H1 (cell line): Measurements from ENCODE around the gene CADPS. TPM values are rescaled to one million over a fixed set of nuclear protein-coding genes. Genes with fewer than 3 reads are reported as not detected.

Source experiments
- CTCF ChIA-PET: fragments of 300-600 bp; sonication (Branson Sonifier 250); formaldehyde crosslinking; loops from one replicate; lab custom pipeline; 2021; ENCODE audit not compliant: partially characterized antibody; lab: Charles Lee
- POLR2A ChIA-PET: fragments of 300-600 bp; sonication (Branson Sonifier 250); formaldehyde crosslinking; loops from one replicate; lab custom pipeline; 2021; ENCODE audit warnings: inconsistent platforms; ENCODE audit not compliant: partially characterized antibody; lab: Charles Lee
- DNase-seq, 2 experiments: peaks; one replicate each; pipeline versions ENCODE4 v3.0.0 to v3.0.0-alpha.2; 2010 to 2022; ENCODE audit warnings: low spot score in 2 of 2, low read depth in 1 of 2, mixed read lengths in 1 of 2
- FAIRE-seq: peaks from 2 replicates; lab custom pipeline; 2011; peaks lifted over from hg19 to GRCh38; lab: Jason Lieb, UNC
- H2AFZ ChIP-seq: 2 replicates; pipeline ENCODE4 v1.8.1; 2012; ENCODE audit warnings: low read length, inconsistent platforms
- H2AK5ac ChIP-seq: 2 replicates; pipeline ENCODE4 v1.6.1; 2013; ENCODE audit warnings: low read depth, low read length
- H2BK120ac ChIP-seq: replicated peaks from 2 replicates; pipeline ENCODE3; 2013; ENCODE audit warnings: low read depth, low read length, inconsistent platforms
- H2BK12ac ChIP-seq: 2 replicates; pipeline ENCODE4 v1.6.1; 2013; ENCODE audit warnings: low read depth, low read length
- H2BK15ac ChIP-seq: 2 replicates; pipeline ENCODE4 v1.6.1; 2013; ENCODE audit warnings: low read length
- H2BK20ac ChIP-seq: 2 replicates; pipeline ENCODE4 v1.6.1; 2013; ENCODE audit warnings: low read length
- H2BK5ac ChIP-seq: 2 replicates; pipeline ENCODE4 v1.6.1; 2013; ENCODE audit warnings: low read depth, low read length
- H3K14ac ChIP-seq: 2 replicates; pipeline ENCODE4 v1.6.1; 2013; ENCODE audit warnings: inconsistent platforms; ENCODE audit not compliant: insufficient read length
- H3K18ac ChIP-seq: 2 replicates; pipeline ENCODE4 v1.6.1; 2013; ENCODE audit warnings: low read length; ENCODE audit errors: extremely low read depth
- H3K23ac ChIP-seq: 2 replicates; pipeline ENCODE4 v1.6.1; 2013; ENCODE audit warnings: inconsistent platforms; ENCODE audit not compliant: insufficient read length
- H3K23me2 ChIP-seq: 2 replicates; pipeline ENCODE4 v1.6.1; 2013; ENCODE audit warnings: low read depth, low read length
- H3K27ac ChIP-seq: 2 replicates; pipeline ENCODE4 v1.6.1; 2011; ENCODE audit warnings: low read depth, low read length, inconsistent platforms
- H3K27me3 ChIP-seq, 4 experiments: replicated peaks in 1 of 4; 1 replicate in 1 of 4; 2 replicates in 3 of 4; pipeline versions ENCODE4 v1.6.1 to v1.8.1; 2011 to 2013; ENCODE audit warnings: low read length in 3 of 4, mild to moderate bottlenecking in 3 of 4, inconsistent platforms in 2 of 4, mixed read lengths in 2 of 4, moderate library complexity in 1 of 4; ENCODE audit not compliant: control insufficient read depth in 3 of 4, insufficient read depth in 3 of 4; ENCODE audit errors: extremely low read depth in 1 of 4
- H3K36me3 ChIP-seq, 4 experiments: 2 replicates each; pipeline versions ENCODE4 v1.6.1 to v1.8.1; 2011 to 2013; ENCODE audit warnings: mild to moderate bottlenecking in 4 of 4, low read length in 3 of 4, moderate library complexity in 2 of 4, control low read depth in 1 of 4, inconsistent platforms in 1 of 4; ENCODE audit not compliant: insufficient read depth in 4 of 4, control insufficient read depth in 2 of 4
- H3K4ac ChIP-seq: replicated peaks from 2 replicates; pipeline ENCODE3; 2013; ENCODE audit warnings: low read length, low read depth, mixed read lengths, inconsistent platforms; ENCODE audit not compliant: insufficient read length
- H3K4me1 ChIP-seq, 4 experiments: replicated peaks in 1 of 4; 1 replicate in 1 of 4; 2 replicates in 3 of 4; pipeline versions ENCODE4 v1.6.1 to v1.8.1; 2011 to 2013; ENCODE audit warnings: low read length in 3 of 4, inconsistent platforms in 2 of 4, mixed read lengths in 1 of 4; ENCODE audit not compliant: insufficient read depth in 4 of 4, control insufficient read depth in 3 of 4
- H3K4me2 ChIP-seq, 2 experiments: 2 replicates each; pipeline versions ENCODE4 v1.6.1 to v1.8.1; 2011 to 2013; ENCODE audit warnings: low read depth in 2 of 2, low read length in 2 of 2, control low read depth in 1 of 2, inconsistent platforms in 1 of 2, mild to moderate bottlenecking in 1 of 2; ENCODE audit not compliant: insufficient read depth in 1 of 2
- H3K4me3 ChIP-seq, 4 experiments: fragments of 200-600, 300-600 bp in 1 of 4; sonication (generic), shearing (Covaris generic), sonication (Bioruptor Twin) in 1 of 4; 2 replicates each; pipeline versions ENCODE4 v1.5.1 to v1.8.1; 2011 to 2016; ENCODE audit warnings: low read length in 4 of 4, low read depth in 3 of 4, control low read depth in 2 of 4, inconsistent platforms in 2 of 4, mild to moderate bottlenecking in 2 of 4, mixed read lengths in 1 of 4, moderate library complexity in 1 of 4; ENCODE audit not compliant: insufficient read depth in 2 of 4; ENCODE audit errors: extremely low read depth in 1 of 4
- H3K56ac ChIP-seq: replicated peaks from 2 replicates; pipeline ENCODE3; 2013; ENCODE audit warnings: low read depth, mild to moderate bottlenecking, mixed read lengths, low read length, inconsistent platforms; ENCODE audit not compliant: insufficient read length
- H3K79me1 ChIP-seq: 2 replicates; pipeline ENCODE4 v1.6.1; 2013; ENCODE audit warnings: low read depth, low read length, control low read depth
- H3K79me2 ChIP-seq, 2 experiments: 2 replicates each; pipeline versions ENCODE4 v1.6.1 to v1.8.1; 2012 to 2013; ENCODE audit warnings: low read length in 2 of 2, mild to moderate bottlenecking in 2 of 2, inconsistent platforms in 1 of 2; ENCODE audit not compliant: insufficient read depth in 2 of 2, control insufficient read depth in 1 of 2
- H3K9ac ChIP-seq, 4 experiments: replicated peaks in 1 of 4; 1 replicate in 1 of 4; 2 replicates in 3 of 4; pipeline versions ENCODE4 v1.6.1 to v1.8.1; 2011 to 2013; ENCODE audit warnings: low read depth in 3 of 4, low read length in 3 of 4, control low read depth in 2 of 4, mild to moderate bottlenecking in 2 of 4, moderate library complexity in 2 of 4, inconsistent platforms in 1 of 4; ENCODE audit errors: extremely low read depth in 1 of 4
- H3K9me3 ChIP-seq, 2 experiments: 2 replicates each; pipeline versions ENCODE4 v1.6.1 to v1.8.1; 2012 to 2013; ENCODE audit warnings: mild to moderate bottlenecking in 2 of 2, moderate library complexity in 2 of 2, control low read depth in 1 of 2, inconsistent platforms in 1 of 2, low read depth in 1 of 2, low read length in 1 of 2, mixed read lengths in 1 of 2; ENCODE audit not compliant: insufficient read depth in 2 of 2
- H4K20me1 ChIP-seq, 2 experiments: replicated peaks in 1 of 2; 2 replicates each; pipeline versions ENCODE3 to v1.8.1; 2011 to 2013; ENCODE audit warnings: inconsistent platforms in 2 of 2, low read length in 2 of 2, mild to moderate bottlenecking in 1 of 2; ENCODE audit not compliant: insufficient read depth in 2 of 2, control insufficient read depth in 1 of 2
- H4K5ac ChIP-seq: 2 replicates; pipeline ENCODE4 v1.6.1; 2013; ENCODE audit warnings: low read length, low read depth, mixed read lengths, inconsistent platforms; ENCODE audit not compliant: insufficient read length
- H4K8ac ChIP-seq: 2 replicates; pipeline ENCODE4 v1.8.0; 2013; ENCODE audit warnings: mild to moderate bottlenecking, moderate library complexity, low read length, inconsistent platforms; ENCODE audit not compliant: insufficient read depth; ENCODE audit errors: extremely low read depth
- H4K91ac ChIP-seq: replicated peaks from 2 replicates; pipeline ENCODE3; 2013; ENCODE audit warnings: low read length, mixed read lengths, inconsistent platforms; ENCODE audit not compliant: insufficient read length
- BRCA1 ChIP-seq: IDR thresholded peaks from 2 replicates; pipeline ENCODE4 v1.6.1; 2012; ENCODE audit warnings: low read depth, low read length, improper control_type of control experiment
- CBX5 ChIP-seq: fragments of 300-800, 300-1000 bp; sonication (generic); IDR thresholded peaks from 2 replicates; pipeline ENCODE4 v1.7.1; 2016; ENCODE audit warnings: antibody characterized with exemption, low read length, low read depth
- EZH2 ChIP-seq: fragments of 200-600 bp; sonication (generic); IDR thresholded peaks from 2 replicates; pipeline ENCODE4 v1.7.1; 2012; ENCODE audit warnings: low read depth, mild to moderate bottlenecking, moderate library complexity, low read length, inconsistent platforms; ENCODE audit not compliant: severe bottlenecking
- GABPA ChIP-seq: IDR thresholded peaks from 2 replicates; pipeline ENCODE4 v1.6.1; 2011; ENCODE audit warnings: mild to moderate bottlenecking, low read length, moderate library complexity, borderline replicate concordance; ENCODE audit not compliant: insufficient read depth
- NANOG ChIP-seq: IDR thresholded peaks from 2 replicates; pipeline ENCODE4 v1.6.1; 2011; ENCODE audit warnings: low read length, low read depth, mild to moderate bottlenecking, inconsistent platforms; ENCODE audit not compliant: insufficient read depth, poor library complexity, severe bottlenecking
- PHF8 ChIP-seq: fragments of 200-600 bp; sonication (generic); conservative IDR thresholded peaks from 2 replicates; pipeline ENCODE4 v1.7.1; 2012; ENCODE audit warnings: low read depth, mild to moderate bottlenecking, inconsistent platforms, low read length, moderate library complexity
- POLR2A ChIP-seq, 2 experiments: IDR thresholded peaks; 1 replicate in 1 of 2; 2 replicates in 1 of 2; pipeline ENCODE4 v1.6.1; 2011; ENCODE audit warnings: low read depth in 2 of 2, low read length in 2 of 2, mild to moderate bottlenecking in 2 of 2; ENCODE audit errors: control extremely low read depth in 1 of 2
- POLR2AphosphoS5 ChIP-seq: IDR thresholded peaks from 2 replicates; pipeline ENCODE4 v1.6.1; 2011; ENCODE audit warnings: low read depth, low read length
- SP1 ChIP-seq: IDR thresholded peaks from 2 replicates; pipeline ENCODE4 v1.6.1; 2011; ENCODE audit warnings: low read depth, low read length
- TEAD4 ChIP-seq: IDR thresholded peaks from 2 replicates; pipeline ENCODE4 v1.6.1; 2012; ENCODE audit warnings: low read depth, low read length, inconsistent platforms, mixed read lengths
- USF2 ChIP-seq: IDR thresholded peaks from 2 replicates; pipeline ENCODE4 v1.6.1; 2011; ENCODE audit warnings: low read length, improper control_type of control experiment
- ZNF274 ChIP-seq: IDR thresholded peaks from 2 replicates; pipeline ENCODE4 v1.7.0; 2012; ENCODE audit warnings: low read length, borderline replicate concordance; ENCODE audit errors: extremely low read depth
- WGBS, 2 experiments: shearing (Covaris generic) in 1 of 2; methylation state at CpG; one replicate each; pipeline versions ENCODE4 v1.1.6 to v1.1.7; 2013 to 2015; ENCODE audit warnings: low lambda C conversion rate in 2 of 2, mixed read lengths in 2 of 2, inconsistent platforms in 1 of 2, low coverage in 1 of 2, missing lambda C conversion rate in 1 of 2; ENCODE audit not compliant: insufficient replicate concordance in 2 of 2, insufficient coverage in 1 of 2, insufficient read length in 1 of 2; ENCODE audit errors: extremely low coverage in 1 of 2, missing lambda C conversion rate in 1 of 2; 5-methylcytosine and 5-hydroxymethylcytosine counted together
- polyA plus RNA-seq, 7 experiments: library from polyadenylated mRNA; depleted of rRNA in 3 of 7; stranded (reverse) in 5 of 7; unstranded in 2 of 7; fragments of >200 nt in 5 of 7; fragments of 200-250 nt in 2 of 7; gene quantifications; 1 replicate in 5 of 7; 2 replicates in 1 of 7; 4 replicates in 1 of 7; pipeline versions ENCODE4 v1.2.1 to v1.2.3, GENCODE V29; 2011 to 2013; ENCODE audit warnings: missing spikeins in 2 of 7, mixed read lengths in 2 of 7
- total RNA-seq: library from RNA; stranded (reverse); fragmentation: NEBNext Ultra II Directional; extraction: Animal tissue kit (Norgen Biotek cat#: 25700); gene quantifications from 2 replicates; pipeline ENCODE4 v1.2.1, GENCODE V29; 2021

The CADPS gene
- total and polyA plus RNA-seq, 2 of the 8 experiments (the other 6 are each of a cell fraction or from before 2014, with no cell fraction given): 7.1 to 10.2 TPM

GRCh38 chr3:62601238-62602070 is 273.8 kb downstream of the CADPS start:
- no peak overlapping the region for H3K56ac ChIP-seq
- no peaks in the 10 kb centered on the region for H3K23me2 ChIP-seq
- no peak overlapping the region for H3K18ac ChIP-seq
- H3K79me2 ChIP-seq: no peaks in the 10 kb centered on the region
- no peaks in the 10 kb centered on the region for H3K36me3 ChIP-seq
- H4K20me1 ChIP-seq: no peaks in the 10 kb centered on the region
- DNase-seq (no peak), FAIRE-seq (no peak)
- no peak overlapping the region for H2BK5ac ChIP-seq
- H4K5ac ChIP-seq: no peak overlapping the region
- 89% methylated on average over 7 of the region's 7 CpGs; no CpG with 5 or more reads in 1 of the 2 experiments for WGBS, 2 experiments
- H4K91ac ChIP-seq: no peak overlapping the region
- POLR2A ChIA-PET: interaction anchor here (1.2 kb wide), 1 partner anchor 12 kb away, joined by 4 read pairs; no protein-coding TSS in a partner anchor
- no peak overlapping the region for H3K9ac ChIP-seq
- no peaks in the 10 kb centered on the region for H3K9me3 ChIP-seq
- H3K23ac ChIP-seq: no peak overlapping the region
- H3K27me3 ChIP-seq: no peaks in the 10 kb centered on the region
- no peaks in the 10 kb centered on the region for H3K4me1 ChIP-seq
- no peak overlapping the region for H2BK15ac ChIP-seq
- H3K4me2 ChIP-seq: no peak overlapping the region
- H4K8ac ChIP-seq: no peak overlapping the region
- no peaks in the 10 kb centered on the region for H3K79me1 ChIP-seq
- no peak overlapping the region for H2BK20ac ChIP-seq
- H2AFZ ChIP-seq: no peak overlapping the region
- CTCF ChIA-PET: interaction anchor here (1.0 kb wide), 1 partner anchor 12 kb away, joined by 4 read pairs; no protein-coding TSS in a partner anchor
- H3K27ac ChIP-seq: no peak overlapping the region
- H3K4me3 ChIP-seq: no peak overlapping the region
- H3K4ac ChIP-seq: no peak overlapping the region
- no peak overlapping the region for H3K14ac ChIP-seq
- H2BK12ac ChIP-seq: no peak overlapping the region
- H2BK120ac ChIP-seq: no peak overlapping the region
- no peak overlapping the region for H2AK5ac ChIP-seq
- TF ChIP-seq GABPA (no peak), BRCA1 (no peak), CBX5 (no peak), POLR2AphosphoS5 (no peak), PHF8 (no peak), USF2 (no peak), ZNF274 (no peak), TEAD4 (no peak), EZH2 (no peak), SP1 (no peak), NANOG (no peak), POLR2A (IDR thresholded peaks at IDR 0.05; ENCODE audit: control extremely low read depth in 1 of 2, low read depth in 2 of 2, low read length in 2 of 2) (no peak)
